H1 (cell line): Measurements from ENCODE around the gene SOCS7. TPM values are rescaled to one million over a fixed set of nuclear protein-coding genes. Genes with fewer than 3 reads are reported as not detected.

ENCODE experiments used
- CTCF ChIA-PET: fragments of 300-600 bp; sonication (Branson Sonifier 250); formaldehyde crosslinking; loops from one replicate; lab custom pipeline; 2021; ENCODE audit not compliant: partially characterized antibody; lab: Charles Lee
- POLR2A ChIA-PET: fragments of 300-600 bp; sonication (Branson Sonifier 250); formaldehyde crosslinking; loops from one replicate; lab custom pipeline; 2021; ENCODE audit warnings: inconsistent platforms; ENCODE audit not compliant: partially characterized antibody; lab: Charles Lee
- DNase-seq, 2 experiments: peaks; one replicate each; pipeline versions ENCODE4 v3.0.0 to v3.0.0-alpha.2; 2010 to 2022; ENCODE audit warnings: low spot score in 2 of 2, low read depth in 1 of 2, mixed read lengths in 1 of 2
- FAIRE-seq: peaks from 2 replicates; lab custom pipeline; 2011; peaks lifted over from hg19 to GRCh38; lab: Jason Lieb, UNC
- H2AFZ ChIP-seq: 2 replicates; pipeline ENCODE4 v1.8.1; 2012; ENCODE audit warnings: low read length, inconsistent platforms
- H2AK5ac ChIP-seq: 2 replicates; pipeline ENCODE4 v1.6.1; 2013; ENCODE audit warnings: low read depth, low read length
- H2BK120ac ChIP-seq: replicated peaks from 2 replicates; pipeline ENCODE3; 2013; ENCODE audit warnings: low read depth, low read length, inconsistent platforms
- H2BK12ac ChIP-seq: 2 replicates; pipeline ENCODE4 v1.6.1; 2013; ENCODE audit warnings: low read depth, low read length
- H2BK15ac ChIP-seq: 2 replicates; pipeline ENCODE4 v1.6.1; 2013; ENCODE audit warnings: low read length
- H2BK20ac ChIP-seq: 2 replicates; pipeline ENCODE4 v1.6.1; 2013; ENCODE audit warnings: low read length
- H2BK5ac ChIP-seq: 2 replicates; pipeline ENCODE4 v1.6.1; 2013; ENCODE audit warnings: low read depth, low read length
- H3K14ac ChIP-seq: 2 replicates; pipeline ENCODE4 v1.6.1; 2013; ENCODE audit warnings: inconsistent platforms; ENCODE audit not compliant: insufficient read length
- H3K18ac ChIP-seq: 2 replicates; pipeline ENCODE4 v1.6.1; 2013; ENCODE audit warnings: low read length; ENCODE audit errors: extremely low read depth
- H3K23ac ChIP-seq: 2 replicates; pipeline ENCODE4 v1.6.1; 2013; ENCODE audit warnings: inconsistent platforms; ENCODE audit not compliant: insufficient read length
- H3K23me2 ChIP-seq: 2 replicates; pipeline ENCODE4 v1.6.1; 2013; ENCODE audit warnings: low read depth, low read length
- H3K27ac ChIP-seq: 2 replicates; pipeline ENCODE4 v1.6.1; 2011; ENCODE audit warnings: low read depth, low read length, inconsistent platforms
- H3K27me3 ChIP-seq, 4 experiments: replicated peaks in 1 of 4; 1 replicate in 1 of 4; 2 replicates in 3 of 4; pipeline versions ENCODE4 v1.6.1 to v1.8.1; 2011 to 2013; ENCODE audit warnings: low read length in 3 of 4, mild to moderate bottlenecking in 3 of 4, inconsistent platforms in 2 of 4, mixed read lengths in 2 of 4, moderate library complexity in 1 of 4; ENCODE audit not compliant: control insufficient read depth in 3 of 4, insufficient read depth in 3 of 4; ENCODE audit errors: extremely low read depth in 1 of 4
- H3K36me3 ChIP-seq, 4 experiments: 2 replicates each; pipeline versions ENCODE4 v1.6.1 to v1.8.1; 2011 to 2013; ENCODE audit warnings: mild to moderate bottlenecking in 4 of 4, low read length in 3 of 4, moderate library complexity in 2 of 4, control low read depth in 1 of 4, inconsistent platforms in 1 of 4; ENCODE audit not compliant: insufficient read depth in 4 of 4, control insufficient read depth in 2 of 4
- H3K4ac ChIP-seq: replicated peaks from 2 replicates; pipeline ENCODE3; 2013; ENCODE audit warnings: low read length, low read depth, mixed read lengths, inconsistent platforms; ENCODE audit not compliant: insufficient read length
- H3K4me1 ChIP-seq, 4 experiments: replicated peaks in 1 of 4; 1 replicate in 1 of 4; 2 replicates in 3 of 4; pipeline versions ENCODE4 v1.6.1 to v1.8.1; 2011 to 2013; ENCODE audit warnings: low read length in 3 of 4, inconsistent platforms in 2 of 4, mixed read lengths in 1 of 4; ENCODE audit not compliant: insufficient read depth in 4 of 4, control insufficient read depth in 3 of 4
- H3K4me2 ChIP-seq, 2 experiments: 2 replicates each; pipeline versions ENCODE4 v1.6.1 to v1.8.1; 2011 to 2013; ENCODE audit warnings: low read depth in 2 of 2, low read length in 2 of 2, control low read depth in 1 of 2, inconsistent platforms in 1 of 2, mild to moderate bottlenecking in 1 of 2; ENCODE audit not compliant: insufficient read depth in 1 of 2
- H3K4me3 ChIP-seq, 4 experiments: fragments of 200-600, 300-600 bp in 1 of 4; sonication (generic), shearing (Covaris generic), sonication (Bioruptor Twin) in 1 of 4; 2 replicates each; pipeline versions ENCODE4 v1.5.1 to v1.8.1; 2011 to 2016; ENCODE audit warnings: low read length in 4 of 4, low read depth in 3 of 4, control low read depth in 2 of 4, inconsistent platforms in 2 of 4, mild to moderate bottlenecking in 2 of 4, mixed read lengths in 1 of 4, moderate library complexity in 1 of 4; ENCODE audit not compliant: insufficient read depth in 2 of 4; ENCODE audit errors: extremely low read depth in 1 of 4
- H3K56ac ChIP-seq: replicated peaks from 2 replicates; pipeline ENCODE3; 2013; ENCODE audit warnings: low read depth, mild to moderate bottlenecking, mixed read lengths, low read length, inconsistent platforms; ENCODE audit not compliant: insufficient read length
- H3K79me1 ChIP-seq: 2 replicates; pipeline ENCODE4 v1.6.1; 2013; ENCODE audit warnings: low read depth, low read length, control low read depth
- H3K79me2 ChIP-seq, 2 experiments: 2 replicates each; pipeline versions ENCODE4 v1.6.1 to v1.8.1; 2012 to 2013; ENCODE audit warnings: low read length in 2 of 2, mild to moderate bottlenecking in 2 of 2, inconsistent platforms in 1 of 2; ENCODE audit not compliant: insufficient read depth in 2 of 2, control insufficient read depth in 1 of 2
- H3K9ac ChIP-seq, 4 experiments: replicated peaks in 1 of 4; 1 replicate in 1 of 4; 2 replicates in 3 of 4; pipeline versions ENCODE4 v1.6.1 to v1.8.1; 2011 to 2013; ENCODE audit warnings: low read depth in 3 of 4, low read length in 3 of 4, control low read depth in 2 of 4, mild to moderate bottlenecking in 2 of 4, moderate library complexity in 2 of 4, inconsistent platforms in 1 of 4; ENCODE audit errors: extremely low read depth in 1 of 4
- H3K9me3 ChIP-seq, 2 experiments: 2 replicates each; pipeline versions ENCODE4 v1.6.1 to v1.8.1; 2012 to 2013; ENCODE audit warnings: mild to moderate bottlenecking in 2 of 2, moderate library complexity in 2 of 2, control low read depth in 1 of 2, inconsistent platforms in 1 of 2, low read depth in 1 of 2, low read length in 1 of 2, mixed read lengths in 1 of 2; ENCODE audit not compliant: insufficient read depth in 2 of 2
- H4K20me1 ChIP-seq, 2 experiments: replicated peaks in 1 of 2; 2 replicates each; pipeline versions ENCODE3 to v1.8.1; 2011 to 2013; ENCODE audit warnings: inconsistent platforms in 2 of 2, low read length in 2 of 2, mild to moderate bottlenecking in 1 of 2; ENCODE audit not compliant: insufficient read depth in 2 of 2, control insufficient read depth in 1 of 2
- H4K5ac ChIP-seq: 2 replicates; pipeline ENCODE4 v1.6.1; 2013; ENCODE audit warnings: low read length, low read depth, mixed read lengths, inconsistent platforms; ENCODE audit not compliant: insufficient read length
- H4K8ac ChIP-seq: 2 replicates; pipeline ENCODE4 v1.8.0; 2013; ENCODE audit warnings: mild to moderate bottlenecking, moderate library complexity, low read length, inconsistent platforms; ENCODE audit not compliant: insufficient read depth; ENCODE audit errors: extremely low read depth
- H4K91ac ChIP-seq: replicated peaks from 2 replicates; pipeline ENCODE3; 2013; ENCODE audit warnings: low read length, mixed read lengths, inconsistent platforms; ENCODE audit not compliant: insufficient read length
- ATF2 ChIP-seq: IDR thresholded peaks from 2 replicates; pipeline ENCODE4 v1.6.1; 2012; ENCODE audit warnings: low read length, inconsistent platforms
- E2F6 ChIP-seq: IDR thresholded peaks from 2 replicates; pipeline ENCODE4 v1.6.1; 2012; ENCODE audit warnings: inconsistent platforms
- HDAC6 ChIP-seq: IDR thresholded peaks from one replicate; pipeline ENCODE4 v1.7.1; 2012; ENCODE audit warnings: low read depth, mild to moderate bottlenecking, inconsistent platforms, low read length, moderate library complexity
- KDM1A ChIP-seq: fragments of 200-600, 300-600 bp; sonication (generic); IDR thresholded peaks from 2 replicates; pipeline ENCODE4 v1.7.1; 2016; ENCODE audit warnings: mild to moderate bottlenecking, low read length, borderline replicate concordance
- KDM4A ChIP-seq: IDR thresholded peaks from one replicate; pipeline ENCODE4 v1.7.1; 2012; ENCODE audit warnings: low read depth, mild to moderate bottlenecking, moderate library complexity, low read length, inconsistent platforms; ENCODE audit not compliant: severe bottlenecking
- NANOG ChIP-seq: IDR thresholded peaks from 2 replicates; pipeline ENCODE4 v1.6.1; 2011; ENCODE audit warnings: low read length, low read depth, mild to moderate bottlenecking, inconsistent platforms; ENCODE audit not compliant: insufficient read depth, poor library complexity, severe bottlenecking
- POLR2A ChIP-seq, 2 experiments: IDR thresholded peaks; 1 replicate in 1 of 2; 2 replicates in 1 of 2; pipeline ENCODE4 v1.6.1; 2011; ENCODE audit warnings: low read depth in 2 of 2, low read length in 2 of 2, mild to moderate bottlenecking in 2 of 2; ENCODE audit errors: control extremely low read depth in 1 of 2
- TCF12 ChIP-seq: IDR thresholded peaks from 2 replicates; pipeline ENCODE4 v1.6.1; 2011; ENCODE audit warnings: low read depth, mild to moderate bottlenecking, low read length
- TEAD4 ChIP-seq: IDR thresholded peaks from 2 replicates; pipeline ENCODE4 v1.6.1; 2012; ENCODE audit warnings: low read depth, low read length, inconsistent platforms, mixed read lengths
- WGBS, 2 experiments: shearing (Covaris generic) in 1 of 2; methylation state at CpG; one replicate each; pipeline versions ENCODE4 v1.1.6 to v1.1.7; 2013 to 2015; ENCODE audit warnings: low lambda C conversion rate in 2 of 2, mixed read lengths in 2 of 2, inconsistent platforms in 1 of 2, low coverage in 1 of 2, missing lambda C conversion rate in 1 of 2; ENCODE audit not compliant: insufficient replicate concordance in 2 of 2, insufficient coverage in 1 of 2, insufficient read length in 1 of 2; ENCODE audit errors: extremely low coverage in 1 of 2, missing lambda C conversion rate in 1 of 2; 5-methylcytosine and 5-hydroxymethylcytosine counted together
- polyA plus RNA-seq, 7 experiments: library from polyadenylated mRNA; depleted of rRNA in 3 of 7; stranded (reverse) in 5 of 7; unstranded in 2 of 7; fragments of >200 nt in 5 of 7; fragments of 200-250 nt in 2 of 7; gene quantifications; 1 replicate in 5 of 7; 2 replicates in 1 of 7; 4 replicates in 1 of 7; pipeline versions ENCODE4 v1.2.1 to v1.2.3, GENCODE V29; 2011 to 2013; ENCODE audit warnings: missing spikeins in 2 of 7, mixed read lengths in 2 of 7
- total RNA-seq: library from RNA; stranded (reverse); fragmentation: NEBNext Ultra II Directional; extraction: Animal tissue kit (Norgen Biotek cat#: 25700); gene quantifications from 2 replicates; pipeline ENCODE4 v1.2.1, GENCODE V29; 2021

The SOCS7 gene
- total and polyA plus RNA-seq, 2 of the 8 experiments (the other 6 are each of a cell fraction or from before 2014, with no cell fraction given), result 13.5 to 26.9 TPM

- Histone ChIP-seq H3K4me2 (peak overlapping the region; percentile 88 to 93), H2BK20ac (peak overlapping the region; percentile 99), H3K4ac (peak overlapping the region; percentile 100), H3K9me3 (no peaks in the 10 kb centered on the region), H4K8ac (peak overlapping the region; percentile 60; the same call in 1 of the 2 replicates), H4K91ac (peak overlapping the region; percentile 100), H2AK5ac (peak overlapping the region; percentile 99), H2BK120ac (peak overlapping the region; percentile 99), H4K5ac (peak overlapping the region; percentile 56), H3K56ac (peak overlapping the region; percentile 91), H3K36me3 (no peaks in the 10 kb centered on the region; a peak in 2 of 8 replicates), H2BK12ac (peak overlapping the region; percentile 100), H4K20me1 (no peaks in the 10 kb centered on the region), H3K4me3 (peak overlapping the region; percentile 23 to 57 (median 52); a peak in 7 of 8 replicates), H3K23ac (no peak overlapping the region), H3K9ac (peak overlapping the region in 3 of 4 experiments; percentile 70 to 74 (median 73); a peak in 5 of 7 replicates), H3K4me1 (peaks cover 32 to 71% (median 61%) of the 10 kb centered on the region in 4 experiments), H3K14ac (peak overlapping the region; percentile 20), H2AFZ (no peak overlapping the region), H3K27ac (peak overlapping the region; percentile 95), H3K79me2 (peaks cover 5 to 68% of the 10 kb centered on the region in 2 experiments), H3K23me2 (peaks cover 17% of the 10 kb centered on the region), H3K27me3 (no peaks in the 10 kb centered on the region), H3K18ac (peak overlapping the region; percentile 95), H2BK15ac (peak overlapping the region; percentile 98; the same call in 1 of the 2 replicates), H3K79me1 (peaks cover 31% of the 10 kb centered on the region), H2BK5ac (peak overlapping the region; percentile 99)
- WGBS, 2 experiments, result 5% methylated on average over 9 of the region's 18 CpGs; no CpG with 5 or more reads in 1 of the 2 experiments
- no peak for FAIRE-seq
- DNase-seq, result peak in 1 of 2 experiments; percentile 88
- ChIA-PET POLR2A (interaction anchor here (0.6 to 6.9 kb wide), 31 partner anchors 10 to 294 kb away, joined by 3 to 107 read pairs (median 4); partner anchors contain the start of gene ARHGAP23), CTCF (interaction anchor here (0.6 to 10.5 kb wide), 16 partner anchors 10 to 216 kb away, joined by 3 to 167 read pairs (median 3); partner anchors contain the start of gene ARHGAP23)
- peak; percentile 68 for TF ChIP-seq E2F6
- TF ChIP-seq KDM4A, result peak; percentile 20
- TF ChIP-seq NANOG, result no peak
- TF ChIP-seq TEAD4, result no peak
- peak in 1 of 2 experiments; percentile 84; a peak in 1 of 3 replicates for TF ChIP-seq POLR2A (IDR thresholded peaks at IDR 0.05; ENCODE audit: control extremely low read depth in 1 of 2, low read depth in 2 of 2, low read length in 2 of 2)
- TF ChIP-seq ATF2, result no peak
- peak; percentile 66; the same call in 1 of the 2 replicates for TF ChIP-seq TCF12
- no peak; the same call in 1 of the 2 replicates for TF ChIP-seq KDM1A
- no peak for TF ChIP-seq HDAC6
Observed at GRCh38 chr17:38451840-38452529, 100.3 kb downstream of the SOCS7 start.
